GM12873 (cell line): ENCODE data around the gene TNFRSF12A.

ENCODE experiments used
- TF ChIP-seq, protein P1 (sequence below): IDR thresholded peaks from 2 replicates; pipeline ENCODE4 v1.5.1; 2012; ENCODE audit warnings: low read depth, mild to moderate bottlenecking, moderate library complexity, low read length, control low read depth; ENCODE audit not compliant: insufficient read depth; ENCODE audit errors: missing control alignments

Gene TNFRSF12A

DNA sequence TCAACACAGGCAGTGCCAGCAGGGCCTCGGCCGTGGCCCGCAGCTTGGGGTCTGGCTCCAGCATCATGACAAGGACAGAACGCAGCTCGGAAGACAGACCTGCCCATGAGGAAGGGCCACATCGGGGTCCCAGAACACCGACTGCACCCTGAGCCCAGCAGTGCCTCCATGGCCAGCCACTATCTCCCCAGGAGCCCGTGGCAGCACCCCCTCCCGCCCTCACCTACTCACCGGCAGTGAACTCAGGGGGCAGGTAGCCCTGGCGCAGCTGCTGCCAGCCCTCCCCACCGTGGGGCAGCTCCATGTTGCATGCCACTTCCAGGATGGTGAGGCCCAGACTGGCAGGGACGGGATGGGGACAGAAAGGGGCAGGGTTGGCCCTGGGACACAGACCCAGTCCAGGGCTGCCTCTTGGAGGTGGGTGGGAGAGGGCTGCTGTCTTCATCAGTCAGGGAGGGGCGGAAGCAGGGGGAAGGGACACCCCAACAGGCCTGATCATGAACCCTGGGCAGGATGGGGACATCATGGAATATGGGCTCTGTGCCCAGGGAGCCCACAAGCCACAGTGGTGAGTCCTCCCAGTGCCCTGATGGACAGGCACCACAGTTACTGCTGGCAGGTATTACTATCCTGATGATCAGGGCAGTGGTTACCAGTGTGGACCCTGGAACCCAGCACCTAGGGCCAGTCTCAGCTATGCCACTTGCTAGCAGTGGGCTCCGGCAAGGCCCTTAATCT, 45.7 kb upstream of the TNFRSF12A start:
- TF ChIP-seq, protein P1, sequence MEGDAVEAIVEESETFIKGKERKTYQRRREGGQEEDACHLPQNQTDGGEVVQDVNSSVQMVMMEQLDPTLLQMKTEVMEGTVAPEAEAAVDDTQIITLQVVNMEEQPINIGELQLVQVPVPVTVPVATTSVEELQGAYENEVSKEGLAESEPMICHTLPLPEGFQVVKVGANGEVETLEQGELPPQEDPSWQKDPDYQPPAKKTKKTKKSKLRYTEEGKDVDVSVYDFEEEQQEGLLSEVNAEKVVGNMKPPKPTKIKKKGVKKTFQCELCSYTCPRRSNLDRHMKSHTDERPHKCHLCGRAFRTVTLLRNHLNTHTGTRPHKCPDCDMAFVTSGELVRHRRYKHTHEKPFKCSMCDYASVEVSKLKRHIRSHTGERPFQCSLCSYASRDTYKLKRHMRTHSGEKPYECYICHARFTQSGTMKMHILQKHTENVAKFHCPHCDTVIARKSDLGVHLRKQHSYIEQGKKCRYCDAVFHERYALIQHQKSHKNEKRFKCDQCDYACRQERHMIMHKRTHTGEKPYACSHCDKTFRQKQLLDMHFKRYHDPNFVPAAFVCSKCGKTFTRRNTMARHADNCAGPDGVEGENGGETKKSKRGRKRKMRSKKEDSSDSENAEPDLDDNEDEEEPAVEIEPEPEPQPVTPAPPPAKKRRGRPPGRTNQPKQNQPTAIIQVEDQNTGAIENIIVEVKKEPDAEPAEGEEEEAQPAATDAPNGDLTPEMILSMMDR: no peak

DNA sequence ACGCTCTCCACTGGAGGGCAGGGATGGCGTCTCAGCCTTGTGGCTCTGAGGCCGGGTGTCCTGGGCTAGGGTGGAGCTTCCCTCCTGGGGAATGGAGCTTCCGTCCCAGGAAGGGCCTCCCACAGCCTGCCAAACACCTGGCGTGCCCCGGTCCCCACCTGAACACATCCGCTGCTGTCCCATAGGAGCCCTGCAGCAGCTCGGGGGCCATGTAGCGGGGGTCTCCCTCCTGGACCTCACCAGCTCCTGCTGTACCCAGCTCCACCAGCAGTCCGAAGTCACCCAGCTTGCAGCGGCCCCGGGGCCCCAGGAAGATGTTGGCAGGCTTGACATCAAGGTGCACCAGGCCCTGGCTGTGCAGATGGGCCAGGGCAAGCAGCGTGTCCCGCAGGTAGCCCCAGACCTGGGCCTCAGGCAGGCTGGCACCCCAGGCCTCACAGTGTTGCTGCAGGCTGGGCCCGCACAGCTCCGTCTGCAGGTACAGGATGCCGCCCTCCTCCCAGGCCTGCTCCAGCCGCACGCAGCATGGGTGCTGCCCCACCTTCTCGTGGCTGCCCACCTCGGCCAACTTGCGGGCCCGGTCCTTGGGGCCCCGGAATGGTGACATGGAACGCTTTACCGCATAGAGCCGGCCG, 44.9 kb upstream of the TNFRSF12A start:
- TF ChIP-seq, protein P1: no peak

- TF ChIP-seq, protein P1: no peak
Observed at GRCh38 chr16:2976201-2976600, 44.0 kb upstream of the TNFRSF12A start.

DNA sequence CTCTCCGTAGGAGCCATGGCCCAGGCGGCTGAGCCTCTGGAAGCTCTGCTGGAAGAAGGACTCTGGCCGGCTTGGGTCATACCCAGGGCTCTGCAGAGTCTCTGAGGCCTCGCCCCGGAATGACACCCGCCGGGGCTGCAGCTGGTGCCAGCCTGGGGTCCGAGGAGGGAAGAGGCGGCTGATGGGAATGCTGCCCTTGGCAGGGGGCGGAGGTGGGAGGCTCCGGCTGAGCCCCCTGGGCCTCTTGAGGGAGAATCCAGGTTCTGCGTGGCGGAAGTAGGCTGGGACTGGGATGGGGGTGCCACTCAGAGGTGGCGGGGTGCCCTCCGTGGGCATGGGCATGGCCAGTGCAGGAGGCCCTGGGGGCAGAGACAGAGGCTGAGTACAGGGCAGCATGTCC, 43.5 kb upstream of the TNFRSF12A start:
- TF ChIP-seq, protein P1: no peak

DNA sequence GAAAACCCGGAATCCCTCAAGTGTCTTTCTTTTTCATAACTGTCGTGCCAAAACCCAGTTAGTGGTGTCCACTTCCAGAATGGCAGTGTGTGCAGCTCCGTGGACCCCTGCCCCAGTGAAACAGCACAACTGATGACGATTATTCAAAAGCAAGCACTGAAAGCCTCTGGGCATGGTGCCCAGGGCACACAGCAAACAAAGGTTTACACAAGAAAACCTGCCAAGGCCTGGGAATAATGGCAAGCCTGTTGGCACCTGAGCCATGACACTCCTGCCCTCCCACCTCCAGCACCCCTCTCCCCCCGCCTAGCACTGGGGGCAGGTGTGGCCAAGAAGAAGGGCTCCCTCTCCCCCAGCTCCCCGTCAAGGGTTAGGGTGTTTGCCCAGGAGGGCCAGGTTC, 42.7 kb upstream of the TNFRSF12A start:
- TF ChIP-seq, protein P1: no peak

GRCh38 chr16:2979669-2980226, 40.4 kb upstream of the TNFRSF12A start:
- TF ChIP-seq, protein P1: no peak
